ENCODE measurements around the gene CABLES2.

CABLES2 gene, protein sequence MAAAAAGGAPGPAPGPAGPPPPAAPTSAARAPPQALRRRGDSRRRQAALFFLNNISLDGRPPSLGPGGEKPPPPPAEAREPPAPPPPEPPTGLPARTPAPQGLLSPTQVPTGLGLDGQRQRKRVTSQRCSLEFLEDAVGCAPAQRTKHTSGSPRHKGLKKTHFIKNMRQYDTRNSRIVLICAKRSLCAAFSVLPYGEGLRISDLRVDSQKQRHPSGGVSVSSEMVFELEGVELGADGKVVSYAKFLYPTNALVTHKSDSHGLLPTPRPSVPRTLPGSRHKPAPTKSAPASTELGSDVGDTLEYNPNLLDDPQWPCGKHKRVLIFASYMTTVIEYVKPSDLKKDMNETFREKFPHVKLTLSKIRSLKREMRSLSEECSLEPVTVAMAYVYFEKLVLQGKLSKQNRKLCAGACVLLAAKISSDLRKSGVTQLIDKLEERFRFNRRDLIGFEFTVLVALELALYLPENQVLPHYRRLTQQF

DNA sequence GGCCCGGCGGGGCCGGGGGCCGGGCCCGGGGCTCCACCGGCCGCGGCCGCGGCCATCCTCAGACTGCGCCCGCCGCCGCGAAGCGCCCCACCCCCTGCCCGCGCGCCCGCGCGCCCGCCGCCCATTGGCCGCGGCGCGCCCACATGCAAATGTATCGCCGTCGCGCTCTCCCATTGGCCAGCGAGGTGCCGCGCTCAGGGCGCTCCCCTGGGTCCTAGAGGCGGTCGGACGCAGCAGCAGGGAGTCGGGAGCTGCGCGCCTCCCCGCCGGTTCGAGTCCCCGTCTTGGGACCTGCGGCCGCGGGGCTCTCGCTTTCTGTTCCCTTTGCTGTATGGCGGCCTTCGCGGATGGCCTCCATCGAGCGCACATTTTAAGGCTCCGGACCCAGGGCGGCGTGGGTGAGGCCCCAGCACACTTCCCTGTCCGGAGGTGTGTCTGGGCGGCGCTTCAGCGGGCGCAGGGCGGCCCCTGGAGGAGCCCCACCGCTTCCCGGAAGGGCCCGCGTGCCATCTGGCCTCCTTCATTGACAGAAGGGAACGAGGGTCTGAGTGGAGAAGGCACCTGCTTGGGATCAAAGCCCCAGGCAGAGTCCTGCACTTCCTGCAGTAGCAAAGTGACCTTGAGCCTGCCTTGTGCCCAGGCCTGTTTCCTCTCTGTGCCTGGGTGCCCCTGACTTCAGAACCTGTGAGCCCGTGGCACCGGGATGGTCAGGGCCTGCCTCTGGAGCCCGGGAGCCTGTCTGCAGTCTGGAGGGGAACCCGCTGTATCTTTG lies at the start of gene CABLES2:
TSS of gene CABLES2 (minus strand) at position 65 of the 772 bp plus-strand sequence. CDS start at position 56, 9 bp downstream.
- peak; percentile 79 to 90 (median 88) for DNase-seq (ENCODE audit: low read depth in 3 of 3)

DNA sequence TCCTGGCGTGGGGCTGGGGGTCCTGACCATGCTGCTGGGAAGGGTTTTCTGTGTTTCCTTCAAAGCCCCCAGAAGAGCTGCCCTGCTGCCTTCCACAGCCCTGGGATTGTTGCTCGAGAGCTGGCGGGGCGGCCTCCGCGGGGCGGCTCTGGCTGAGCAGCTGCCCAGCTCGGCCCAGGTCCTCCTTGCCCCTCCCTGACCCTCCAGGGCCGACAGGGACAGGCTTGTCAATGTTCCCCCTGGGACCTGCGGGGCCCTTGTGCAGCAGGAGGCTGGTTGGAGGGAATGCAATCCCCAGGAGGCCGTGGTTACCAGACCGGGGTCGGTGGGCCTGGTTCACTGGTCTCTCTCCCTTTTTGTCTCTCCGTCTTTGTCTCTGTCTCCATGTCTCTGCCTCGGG lies 48.8 kb upstream of the CABLES2 start:
- no peak for DNase-seq (ENCODE audit: low read depth in 3 of 3)

DNA sequence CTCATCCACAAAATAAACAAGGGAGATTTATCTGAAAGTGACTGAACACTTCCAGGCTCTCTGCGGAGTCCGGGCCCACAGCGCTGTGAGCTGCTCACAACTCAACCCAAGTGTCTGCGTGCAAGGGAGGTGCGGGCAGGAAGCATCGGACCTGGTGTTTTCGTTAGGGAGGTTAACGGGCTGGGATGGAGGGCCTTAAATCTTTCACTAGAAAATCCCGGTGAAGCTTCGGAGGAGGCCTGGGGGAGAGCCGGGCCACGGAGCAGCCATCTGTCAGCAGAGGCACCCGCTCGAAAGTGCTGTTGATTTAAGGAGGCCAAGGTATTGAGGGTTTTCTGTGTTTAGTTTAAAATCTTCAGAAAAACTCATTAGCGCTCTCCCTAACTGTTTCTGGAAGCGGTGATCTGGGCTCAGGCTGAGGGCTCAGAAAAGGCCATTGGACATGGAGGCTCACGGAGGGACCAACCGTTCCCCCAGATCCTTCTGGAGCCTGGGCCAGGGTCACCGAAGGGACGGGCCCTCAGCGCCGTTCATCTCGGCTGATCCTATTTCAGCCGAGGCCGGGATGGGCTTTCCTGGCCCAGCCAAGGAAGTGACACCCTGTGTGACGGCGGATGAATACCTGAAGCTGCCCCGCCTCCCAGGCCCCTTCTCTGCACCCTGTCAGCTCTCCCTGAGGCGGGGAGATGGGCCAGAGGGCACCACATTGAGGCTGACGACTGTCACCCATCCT lies 48.0 kb upstream of the CABLES2 start:
- no peak for DNase-seq (ENCODE audit: low read depth in 3 of 3)

DNA sequence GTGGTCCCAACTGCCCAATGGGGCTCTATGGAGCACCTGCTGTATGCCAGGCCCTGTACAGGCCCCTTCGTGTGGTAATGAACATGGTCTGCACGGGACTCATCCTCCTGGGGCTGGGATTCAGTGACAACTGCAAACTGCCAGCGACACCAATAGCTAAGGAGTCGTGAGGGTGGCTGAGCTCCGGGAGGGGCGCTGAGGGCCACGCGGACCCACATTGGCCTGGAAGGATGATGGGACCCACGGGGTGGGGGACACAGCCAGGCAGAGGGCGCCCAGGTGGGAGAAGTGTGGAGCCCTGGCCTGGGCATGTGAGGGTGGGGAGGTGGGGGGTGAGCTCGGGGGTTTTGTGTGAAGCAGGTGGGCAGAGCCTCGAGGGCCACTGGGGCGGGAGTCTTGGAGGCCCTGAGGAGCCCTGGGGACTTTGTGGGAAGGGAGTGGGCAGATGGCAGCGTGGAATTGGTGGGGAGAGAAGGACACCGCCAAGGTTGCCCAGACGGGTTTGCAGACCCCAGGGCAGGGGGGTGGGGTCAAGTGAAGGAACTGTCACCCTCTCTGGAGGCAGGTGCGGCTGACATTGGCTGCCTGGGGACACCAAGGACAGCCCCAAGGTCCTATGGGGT lies 46.2 kb upstream of the CABLES2 start:
- no peak for DNase-seq (ENCODE audit: low read depth in 3 of 3)

DNA sequence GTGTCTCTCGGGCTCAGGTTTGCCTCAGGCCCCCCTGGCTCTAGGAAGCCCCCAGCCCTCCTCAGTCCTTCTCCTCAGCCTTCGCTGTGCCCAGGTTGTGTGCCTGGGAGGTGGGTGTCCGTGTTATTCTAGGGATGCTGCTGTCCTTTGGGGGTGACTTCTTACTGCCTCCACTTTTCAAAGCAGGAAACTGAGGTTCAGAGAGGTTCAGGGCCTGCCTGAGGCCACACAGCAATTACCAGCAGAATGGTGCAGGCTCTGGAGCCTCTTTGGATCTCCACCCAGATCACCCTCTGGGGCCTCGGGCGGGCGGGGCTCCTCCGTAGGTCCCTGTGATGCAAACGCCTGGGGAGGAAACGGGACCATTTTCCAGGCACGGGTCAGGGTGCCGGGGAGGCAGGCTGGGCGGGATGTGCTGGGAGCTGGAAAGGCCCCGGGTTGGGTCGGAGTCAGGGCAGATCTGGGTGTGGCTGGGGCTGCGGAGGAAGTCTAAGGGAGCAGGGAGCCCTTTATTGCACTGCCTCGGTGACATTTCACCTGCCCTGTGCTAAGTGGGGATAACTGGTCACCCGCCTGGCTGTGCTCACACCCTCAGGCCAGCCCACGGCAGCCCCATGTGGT lies 45.5 kb upstream of the CABLES2 start:
- DNase-seq (ENCODE audit: low read depth in 3 of 3) = no peak

DNA sequence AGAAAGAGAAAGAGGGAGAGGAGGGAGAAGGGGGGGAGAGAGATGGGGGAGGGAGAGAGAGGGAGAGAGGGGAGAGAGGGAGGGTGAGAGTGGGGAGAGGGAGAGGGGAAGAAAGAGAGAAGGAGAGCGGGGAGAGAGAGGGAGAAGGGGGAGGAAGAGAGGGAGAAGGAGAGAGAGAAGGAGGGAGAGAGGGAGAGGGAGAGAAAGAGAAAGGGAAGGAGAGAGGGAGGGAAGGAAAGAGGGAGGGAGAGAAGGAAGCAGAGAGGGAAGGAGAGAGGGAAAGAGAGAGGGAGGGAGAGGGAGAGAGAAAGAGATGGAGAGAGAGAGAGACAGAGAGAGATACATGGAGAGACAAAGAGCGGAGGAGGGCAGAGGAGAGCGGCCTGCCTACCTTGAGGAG lies 44.9 kb upstream of the CABLES2 start:
- DNase-seq (ENCODE audit: low read depth in 3 of 3) = no peak

DNA sequence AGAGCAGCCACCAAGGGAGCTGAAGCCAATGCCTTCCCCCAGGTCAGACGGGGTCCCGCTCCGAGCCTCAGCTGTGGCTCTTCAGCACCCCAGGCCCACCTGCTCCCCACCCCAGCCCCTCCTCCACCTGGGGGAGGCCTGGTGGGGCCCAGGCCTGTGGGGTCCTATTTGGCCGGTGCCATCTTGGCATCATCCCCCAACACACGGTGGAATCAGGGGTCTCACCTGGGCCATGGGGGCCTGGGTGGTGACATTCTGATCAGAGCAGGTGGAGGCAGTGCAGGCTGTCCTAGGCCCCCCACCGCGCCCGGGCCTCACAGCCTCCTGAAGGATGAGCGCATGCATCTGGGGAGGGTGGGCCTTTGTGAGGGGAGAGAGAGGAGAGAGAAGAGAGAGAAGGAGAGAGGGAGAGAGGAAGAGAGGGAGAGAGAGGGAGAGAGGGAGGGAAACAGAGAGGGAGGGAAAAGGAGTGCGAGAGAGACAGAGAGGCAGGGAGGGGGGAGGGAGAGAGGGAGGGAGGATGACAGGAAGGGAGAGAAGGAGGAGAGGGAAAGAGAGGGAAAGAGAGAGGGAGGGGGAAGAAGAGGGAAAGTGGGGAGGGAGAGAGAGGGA lies 44.2 kb upstream of the CABLES2 start:
- no peak for DNase-seq (ENCODE audit: low read depth in 3 of 3)

DNA sequence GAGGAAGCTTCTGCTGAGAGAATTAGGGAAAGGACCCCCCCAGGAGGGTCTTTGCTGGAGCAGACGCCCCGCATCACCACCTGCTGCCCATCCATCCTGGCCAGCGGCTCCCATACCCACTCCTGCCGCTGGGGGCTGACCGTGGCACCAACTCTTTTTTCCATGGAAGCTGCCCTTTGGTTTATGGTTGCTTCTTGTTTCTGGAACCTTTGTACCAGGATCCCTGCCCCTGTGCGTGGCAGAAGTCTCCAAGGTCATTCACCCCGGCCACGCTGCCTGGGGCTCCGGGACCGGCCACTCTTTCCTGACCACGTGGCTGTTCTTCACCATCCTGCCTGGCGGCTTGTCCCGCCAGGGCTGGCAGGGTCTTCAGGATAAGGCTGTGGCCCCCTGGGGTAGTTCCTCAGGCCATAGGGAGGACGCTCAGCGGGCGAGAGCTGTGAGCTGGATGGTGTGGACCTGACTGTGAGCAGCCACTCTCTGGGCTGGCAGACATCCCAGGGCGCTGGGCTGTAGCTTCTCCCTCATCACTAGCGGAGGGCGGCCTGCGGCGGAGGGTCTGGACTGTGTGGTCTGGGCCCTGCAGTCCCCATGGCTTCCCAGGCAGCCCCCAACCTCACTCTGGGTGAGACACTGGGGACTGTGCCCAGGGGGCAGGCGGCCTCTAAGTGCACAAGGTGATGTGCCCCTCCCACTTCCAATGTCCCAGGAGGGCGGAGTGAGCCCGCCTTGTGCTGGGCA lies 43.0 kb upstream of the CABLES2 start:
- no peak for DNase-seq (ENCODE audit: low read depth in 3 of 3)

DNA sequence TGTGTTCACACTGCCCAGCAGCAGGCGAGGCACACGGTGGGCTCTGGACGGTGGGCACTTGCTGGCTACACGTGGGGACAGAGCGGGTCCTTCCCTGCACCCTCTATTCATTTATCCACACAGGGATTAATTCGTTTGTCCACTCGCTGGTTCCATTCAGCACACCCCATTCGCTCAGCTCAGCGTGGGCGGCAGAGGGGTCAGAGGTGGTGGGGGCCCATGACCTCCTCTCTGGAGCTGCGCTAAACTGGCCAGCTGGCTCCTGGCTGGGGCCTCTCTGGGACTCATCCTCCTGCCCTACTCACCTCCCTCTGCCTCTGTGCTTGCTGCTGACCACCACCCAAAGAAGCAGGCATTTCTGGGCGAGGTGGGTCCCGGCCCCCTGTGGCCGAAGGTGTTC lies 41.7 kb upstream of the CABLES2 start:
- DNase-seq (ENCODE audit: low read depth in 3 of 3) = no peak

DNA sequence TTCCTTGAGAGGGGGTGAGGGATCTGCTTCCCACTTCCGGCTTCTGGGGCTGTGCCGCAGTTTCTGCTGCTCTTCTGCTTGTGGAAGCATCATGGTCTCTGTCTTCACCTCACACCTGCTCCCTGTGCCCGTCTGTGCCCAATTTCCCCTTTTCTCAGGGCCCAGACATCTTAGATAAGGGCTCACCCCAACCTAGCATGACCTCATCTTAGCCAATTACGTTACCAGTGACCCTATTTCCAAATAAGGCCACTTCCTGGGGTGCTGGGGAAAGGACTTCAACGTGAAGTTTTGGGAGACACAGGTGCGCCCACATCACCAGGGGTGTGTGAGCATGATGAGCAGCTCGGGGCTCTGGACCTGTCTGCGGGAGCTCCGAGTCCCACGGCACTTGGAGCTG lies 41.0 kb upstream of the CABLES2 start:
- DNase-seq (ENCODE audit: low read depth in 3 of 3) = no peak

DNA sequence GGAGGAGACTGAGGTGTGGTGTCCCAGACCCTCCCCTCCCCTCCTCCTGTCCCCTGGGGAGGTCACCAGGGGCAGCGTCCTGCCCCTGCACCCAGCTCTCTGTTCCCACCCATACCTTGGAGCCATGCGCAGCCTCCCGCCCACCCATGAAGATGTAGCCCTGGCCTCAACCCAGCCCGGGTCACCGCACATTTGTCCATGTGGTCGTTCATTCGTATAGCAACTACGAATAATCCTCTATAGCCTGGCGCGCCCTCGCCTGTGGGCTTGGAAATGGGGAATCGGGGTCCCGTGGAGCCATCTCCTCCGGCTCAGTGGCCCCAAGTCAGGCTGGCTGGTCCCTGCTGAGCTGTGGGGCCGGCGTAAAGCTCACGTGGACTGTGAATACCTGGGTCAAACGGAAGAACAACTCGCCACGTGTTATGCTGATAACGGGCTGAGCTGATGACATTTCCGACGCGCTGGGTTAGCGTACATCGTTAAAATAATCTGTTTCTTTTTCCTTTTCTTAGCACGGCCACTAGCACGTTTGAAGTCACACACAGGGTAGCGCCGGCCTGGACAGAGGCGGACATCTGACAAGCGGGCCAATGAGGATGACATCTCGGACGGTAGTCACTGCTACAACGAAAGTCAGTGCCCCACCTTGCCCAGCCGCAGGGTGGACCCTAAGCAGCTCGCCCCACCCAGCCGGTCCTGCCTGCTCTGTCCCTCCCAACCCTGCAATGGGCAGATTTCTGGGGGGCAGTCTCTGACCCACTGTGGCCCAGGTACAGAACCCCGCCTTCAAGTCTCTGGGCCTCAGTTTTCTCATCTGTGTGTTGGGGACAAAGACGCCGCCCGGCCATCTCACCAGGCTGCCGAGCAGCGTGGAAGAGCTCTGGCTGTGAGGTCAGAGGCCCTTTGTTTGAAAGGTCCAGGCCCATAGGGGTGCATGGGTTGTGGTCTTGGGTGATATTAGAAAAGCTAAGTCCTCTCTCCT lies 40.1 kb upstream of the CABLES2 start:
- no peak for DNase-seq (ENCODE audit: low read depth in 3 of 3)

DNA sequence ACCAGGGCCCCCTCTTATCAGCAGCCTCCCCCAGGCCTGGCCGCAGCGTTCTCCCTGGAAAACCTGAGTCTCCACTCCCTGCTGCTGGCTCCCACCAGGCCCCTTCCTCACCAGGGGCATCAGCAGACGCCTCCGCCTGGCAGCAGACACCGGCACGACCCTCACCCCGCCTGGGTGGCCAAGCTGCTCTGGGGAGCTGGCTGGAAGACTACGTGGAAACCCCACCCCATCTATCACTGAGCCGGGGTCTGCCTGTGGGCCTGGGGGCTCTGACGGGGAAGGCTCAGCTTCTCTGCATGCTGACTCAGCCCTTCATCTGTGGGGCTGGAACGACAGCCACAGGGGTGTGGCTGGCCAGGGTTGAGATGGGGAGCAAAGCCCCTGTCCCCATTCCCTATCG lies 39.4 kb upstream of the CABLES2 start:
- DNase-seq (ENCODE audit: low read depth in 3 of 3) = no peak

DNA sequence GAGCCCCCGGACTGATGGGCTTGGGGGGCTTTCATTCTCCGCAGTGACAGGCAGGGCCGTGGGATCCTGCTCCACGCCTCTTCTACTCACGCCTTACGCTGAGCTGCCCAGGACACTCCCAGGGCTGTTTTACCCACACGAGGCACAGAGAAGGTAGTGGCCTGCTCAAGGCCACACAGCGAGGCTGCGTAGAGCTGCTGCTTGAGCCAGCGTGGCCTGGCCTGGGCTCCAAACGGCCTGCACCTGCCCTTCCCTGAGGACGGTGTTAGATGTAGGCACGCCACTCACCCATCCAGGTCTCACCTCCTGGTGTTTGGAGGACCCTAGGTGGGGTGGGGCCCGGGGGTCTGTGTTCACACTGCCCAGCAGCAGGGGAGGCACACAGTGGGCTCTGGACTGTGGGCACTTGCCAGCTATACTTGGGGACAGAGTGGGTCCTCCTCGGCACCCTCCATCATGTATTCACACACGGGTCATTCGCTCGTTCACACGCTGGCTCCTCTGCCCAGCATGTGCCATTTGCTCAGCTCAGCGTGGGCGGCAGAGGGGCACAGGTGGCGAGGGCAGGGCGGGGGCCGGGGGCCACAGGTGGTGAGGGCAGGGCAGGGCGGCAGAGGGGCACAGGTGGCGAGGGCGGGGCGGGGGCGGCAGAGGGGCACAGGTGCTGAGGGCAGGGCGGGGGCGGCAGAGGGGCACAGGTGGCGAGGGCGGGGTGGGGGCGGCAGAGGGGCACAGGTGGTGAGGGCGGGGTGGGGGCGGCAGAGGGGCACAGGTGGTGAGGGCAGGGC lies 38.7 kb upstream of the CABLES2 start:
- no peak for DNase-seq (ENCODE audit: low read depth in 3 of 3)

DNA sequence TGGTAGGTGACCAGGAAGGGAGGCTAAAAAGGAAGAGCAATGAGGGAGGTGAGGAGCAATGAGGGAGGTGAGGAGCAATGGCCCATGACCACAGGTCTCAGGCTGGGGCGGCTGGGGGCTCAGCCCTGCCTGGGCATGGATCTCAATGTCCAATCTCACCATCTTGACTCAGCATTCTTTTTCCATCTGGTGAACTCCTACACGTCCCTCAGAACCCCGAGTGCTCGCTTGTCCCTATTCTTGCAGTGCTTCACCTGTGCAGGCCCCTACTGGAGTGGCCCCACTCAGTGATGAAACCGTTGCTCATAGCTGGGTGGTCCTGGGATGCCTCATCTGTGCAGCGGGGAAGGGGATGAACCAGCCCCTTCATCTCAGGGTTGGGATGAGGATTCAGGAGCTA lies 37.2 kb upstream of the CABLES2 start:
- no peak for DNase-seq (ENCODE audit: low read depth in 3 of 3)

DNA sequence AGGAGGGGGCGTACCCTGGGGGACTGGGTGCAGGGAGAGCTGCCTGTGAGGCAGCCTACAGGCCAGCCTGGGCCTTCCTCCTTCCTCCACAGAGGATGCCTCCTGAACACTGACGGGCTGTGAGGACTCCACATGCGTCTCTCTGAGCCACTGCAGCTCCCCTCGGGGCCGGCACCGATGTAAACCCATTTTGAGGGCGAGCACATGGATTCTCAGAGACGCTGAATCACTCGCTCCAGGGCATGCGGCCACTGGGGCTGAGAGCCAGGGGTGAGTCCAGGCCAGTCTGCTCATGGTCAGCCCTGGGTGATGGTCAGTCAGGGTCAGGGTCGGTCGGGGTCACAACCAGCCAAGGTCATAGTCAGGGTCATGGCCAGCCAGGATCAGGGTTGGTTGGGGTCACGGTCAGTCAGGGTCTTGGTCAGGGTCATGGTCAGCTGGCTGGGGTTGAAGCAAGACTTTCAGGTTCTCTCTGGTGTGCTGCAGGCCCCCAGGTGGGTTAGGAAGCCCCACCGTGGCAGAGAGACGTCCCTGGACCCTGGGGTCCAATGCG lies 35.0 kb upstream of the CABLES2 start:
- no peak for DNase-seq (ENCODE audit: low read depth in 3 of 3)

DNA sequence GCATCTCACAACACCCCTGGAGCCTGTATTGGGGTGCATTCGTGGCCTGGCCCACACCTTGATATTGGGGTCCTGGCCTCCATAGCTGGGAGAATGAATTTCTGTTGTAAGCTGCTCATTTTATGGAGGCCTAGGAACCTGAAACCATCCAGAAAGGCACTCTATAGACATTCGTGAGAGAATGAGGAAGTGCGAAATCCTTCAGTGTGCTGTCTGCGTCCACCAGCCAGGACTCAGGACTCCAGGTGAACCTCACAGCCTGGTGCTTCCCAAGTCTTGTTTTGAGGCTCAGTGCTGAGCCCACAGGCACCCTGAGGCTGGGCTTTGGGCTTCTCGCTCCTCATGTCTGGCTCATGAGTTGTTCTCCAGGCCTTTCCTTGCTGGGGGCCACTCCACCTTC lies 32.1 kb upstream of the CABLES2 start:
- DNase-seq (ENCODE audit: low read depth in 3 of 3) = no peak

DNA sequence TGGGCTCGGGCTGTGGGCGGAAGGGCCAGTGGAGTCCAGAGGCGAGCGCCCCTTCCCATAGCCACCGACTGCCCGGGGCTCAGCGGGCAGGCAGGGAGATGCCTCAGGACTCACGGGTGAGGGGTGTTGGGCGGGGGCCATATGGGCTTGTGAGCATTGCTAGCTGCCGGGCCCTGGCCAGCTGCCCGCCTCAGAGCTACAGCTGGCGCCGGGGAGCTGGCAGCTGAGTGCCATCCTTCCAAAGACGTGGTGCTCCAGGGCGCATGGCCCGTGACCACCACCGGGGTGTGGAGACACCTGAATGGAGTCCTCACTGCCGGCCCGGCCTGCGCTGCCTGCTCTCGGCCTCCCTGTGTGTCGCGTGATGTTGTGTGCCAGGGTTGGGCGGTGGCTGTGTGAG lies 30.8 kb upstream of the CABLES2 start:
- no peak for DNase-seq (ENCODE audit: low read depth in 3 of 3)

DNA sequence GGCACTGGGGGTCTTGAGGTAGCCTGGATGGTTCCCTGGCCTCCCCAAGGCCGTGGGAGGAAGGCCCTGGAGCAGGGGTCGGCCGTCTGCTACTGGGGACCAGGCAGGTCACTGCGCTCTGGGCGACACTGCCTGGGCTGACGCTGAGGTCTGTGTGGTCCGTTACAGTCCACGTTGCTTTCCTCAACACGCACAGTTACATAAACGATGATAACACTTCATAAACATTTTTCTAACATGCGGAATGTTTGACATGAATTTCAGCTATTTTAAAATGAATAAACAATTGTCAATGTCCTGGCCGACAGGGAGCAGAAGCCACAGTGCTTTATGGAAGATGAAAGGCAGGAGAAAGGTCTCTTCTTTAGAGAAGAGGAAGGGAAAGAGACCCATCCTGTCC lies 30.4 kb upstream of the CABLES2 start:
- DNase-seq (ENCODE audit: low read depth in 3 of 3) = no peak
